HepG2 (cell line): ENCODE data around the gene GSK3A. TPM values are rescaled to one million over a fixed set of nuclear protein-coding genes. Genes with fewer than 3 reads are reported as not detected.

Experiments used
- ATAC-seq: fragments of 200-7000 bp; cut with Tn5 transposase; 3 replicates; pipeline ENCODE4 v1.9.1; 2020; ENCODE audit warnings: mild to moderate bottlenecking, moderate library complexity
- BruUV-seq: library from RNA; stranded (reverse); fragments of 400-500 nt; replicated peaks from 2 replicates; lab custom pipeline; 2021; lab: Mats Ljungman, UMichigan
- CTCF ChIA-PET: fragments of 300-600 bp; formaldehyde crosslinking; extraction: SDS; loops from one replicate; lab custom pipeline; 2021; ENCODE audit warnings: low total read pairs, inconsistent platforms, low intra/inter-chr PET ratio; lab: Yijun Ruan, JAX
- POLR2A ChIA-PET: fragments of 350-600 bp; sonication (Branson Sonifier 250); formaldehyde crosslinking; loops from one replicate; lab custom pipeline; 2020; ENCODE audit warnings: antibody characterized with exemption, inconsistent platforms; lab: Yijun Ruan, JAX
- DNase-seq: peaks from one replicate; pipeline ENCODE4 v3.0.0-alpha.2; 2015; ENCODE audit warnings: low spot score
- FAIRE-seq: peaks from 3 replicates; lab custom pipeline; 2011; peaks lifted over from hg19 to GRCh38; lab: Jason Lieb, UNC
- H2AFZ ChIP-seq: one replicate; pipeline ENCODE4 v1.6.1; 2011; ENCODE audit warnings: low read length, inconsistent platforms
- H3K27ac ChIP-seq: fragments of 300-600 bp; 3 replicates; pipeline ENCODE4 v1.8.0; 2011; ENCODE audit warnings: mixed run types, mild to moderate bottlenecking, mixed read lengths, low read length, inconsistent platforms; ENCODE audit not compliant: insufficient read depth; ENCODE audit errors: extremely low read length
- H3K27me3 ChIP-seq, 2 experiments: fragments of 200-600 bp in 1 of 2; 2 replicates in 1 of 2; 3 replicates in 1 of 2; pipeline versions ENCODE4 v1.6.0 to v1.8.0; 2011; ENCODE audit warnings: low read length in 2 of 2, mild to moderate bottlenecking in 2 of 2, moderate library complexity in 2 of 2, inconsistent platforms in 1 of 2; ENCODE audit not compliant: insufficient read depth in 2 of 2, control insufficient read depth in 1 of 2
- H3K36me3 ChIP-seq, 2 experiments: fragments of 200-600 bp in 1 of 2; replicated peaks in 1 of 2; 2 replicates in 1 of 2; 3 replicates in 1 of 2; pipeline versions ENCODE4 v1.5.1 to v1.8.0; 2011; ENCODE audit warnings: low read length in 2 of 2, inconsistent platforms in 1 of 2; ENCODE audit not compliant: insufficient read depth in 2 of 2, control insufficient read depth in 1 of 2
- H3K4me1 ChIP-seq: 2 replicates; pipeline ENCODE4 v1.5.1; 2012; ENCODE audit warnings: low read length, inconsistent platforms; ENCODE audit not compliant: insufficient read depth
- H3K4me2 ChIP-seq: 2 replicates; pipeline ENCODE4 v1.6.0; 2011; ENCODE audit warnings: low read depth, low read length, inconsistent platforms
- H3K4me3 ChIP-seq, 3 experiments: fragments of 200-600 bp in 1 of 3; sonication (generic), shearing (Covaris generic) in 1 of 3; replicated peaks in 1 of 3; 2 replicates each; pipeline ENCODE4 v1.5.1; 2011 to 2016; ENCODE audit warnings: low read length in 3 of 3, inconsistent platforms in 2 of 3, low read depth in 2 of 3, mild to moderate bottlenecking in 2 of 3, control low read depth in 1 of 3, mixed read lengths in 1 of 3; ENCODE audit not compliant: insufficient read depth in 1 of 3
- H3K79me2 ChIP-seq: one replicate; pipeline ENCODE4 v1.6.1; 2011; ENCODE audit warnings: low read length, inconsistent platforms; ENCODE audit not compliant: insufficient read depth
- H3K9ac ChIP-seq: 2 replicates; pipeline ENCODE4 v1.6.0; 2011; ENCODE audit warnings: mild to moderate bottlenecking, low read depth, low read length, inconsistent platforms; ENCODE audit not compliant: insufficient read depth
- H3K9me3 ChIP-seq: 2 replicates; pipeline ENCODE4 v1.5.1; 2012; ENCODE audit warnings: mild to moderate bottlenecking, low read length
- H4K20me1 ChIP-seq: 2 replicates; pipeline ENCODE4 v1.6.0; 2011; ENCODE audit warnings: inconsistent platforms, mild to moderate bottlenecking, low read length, moderate library complexity; ENCODE audit not compliant: insufficient read depth
- CBX1 ChIP-seq: IDR thresholded peaks from one replicate; pipeline ENCODE4 v1.6.1; 2016; ENCODE audit warnings: antibody characterized with exemption, low read depth
- CCAR2 ChIP-seq: fragments of 200-400 bp; formaldehyde crosslinking; optimal IDR thresholded peaks from 2 replicates; pipeline ENCODE3; 2018; ENCODE audit warnings: low read depth, mild to moderate bottlenecking, low read length, moderate library complexity
- ELF1 ChIP-seq: sonication (generic); formaldehyde crosslinking; IDR thresholded peaks from 2 replicates; pipeline ENCODE4 v1.4.0; 2020; ENCODE audit warnings: missing genetic modification reagents
- KLF9 ChIP-seq: IDR thresholded peaks from 2 replicates; pipeline ENCODE4 v1.6.1; 2016; ENCODE audit warnings: low read depth
- NCOA5 ChIP-seq: sonication (generic); formaldehyde crosslinking; IDR thresholded peaks from 2 replicates; pipeline ENCODE4 v1.4.0; 2020; ENCODE audit warnings: missing genetic modification reagents
- POLR2A ChIP-seq, 2 experiments: IDR thresholded peaks; 2 replicates each; pipeline ENCODE4 v1.6.1; 2011; ENCODE audit warnings: low read depth in 2 of 2, low read length in 2 of 2, mild to moderate bottlenecking in 1 of 2, moderate library complexity in 1 of 2; ENCODE audit not compliant: insufficient read depth in 1 of 2
- SP2 ChIP-seq: sonication (generic); formaldehyde crosslinking; IDR thresholded peaks from 2 replicates; pipeline ENCODE4 v1.5.1; 2020; ENCODE audit warnings: mild to moderate bottlenecking, missing genetic modification reagents
- SRF ChIP-seq: IDR thresholded peaks from 2 replicates; pipeline ENCODE4 v1.6.1; 2011; ENCODE audit warnings: mild to moderate bottlenecking, low read depth, low read length, moderate library complexity
- XRCC5 ChIP-seq: fragments of 200-400 bp; formaldehyde crosslinking; optimal IDR thresholded peaks from 2 replicates; pipeline ENCODE3; 2017; ENCODE audit warnings: mild to moderate bottlenecking, low read length
- YY1 ChIP-seq: IDR thresholded peaks from 2 replicates; pipeline ENCODE4 v1.6.1; 2011; ENCODE audit warnings: low read length, low read depth, moderate library complexity, mild to moderate bottlenecking; ENCODE audit not compliant: insufficient read depth, insufficient replicate concordance
- ZNF136 ChIP-seq: sonication (generic); formaldehyde crosslinking; IDR thresholded peaks from 2 replicates; pipeline ENCODE4 v1.8.1; 2022; ENCODE audit warnings: low read depth, mild to moderate bottlenecking, moderate library complexity, missing genetic modification reagents
- ZNF550 ChIP-seq: sonication (generic); formaldehyde crosslinking; IDR thresholded peaks from 2 replicates; pipeline ENCODE4 v1.4.0; 2020; ENCODE audit warnings: mild to moderate bottlenecking, missing genetic modification reagents, borderline replicate concordance
- ZNF792 ChIP-seq: IDR thresholded peaks from 2 replicates; pipeline ENCODE4 v1.6.1; 2016
- ZNF841 ChIP-seq: sonication (generic); formaldehyde crosslinking; IDR thresholded peaks from 2 replicates; pipeline ENCODE4 v1.8.1; 2023; ENCODE audit warnings: missing genetic modification reagents, borderline replicate concordance
- WGBS: methylation state at CpG from one replicate; pipeline ENCODE4 v1.1.6; 2017; ENCODE audit warnings: low lambda C conversion rate; 5-methylcytosine and 5-hydroxymethylcytosine counted together
- in situ Hi-C: cut with HindIII; loops from 2 replicates; pipeline ENCODE4 v1.10.0; 2017; ENCODE audit warnings: low pct_unique_long_range_greater_than_20kb; ENCODE audit not compliant: extremely low pct_ligation_motif_present
- intact Hi-C: fragments of 100-400 bp; cut with micrococcal nuclease; formaldehyde crosslinking; loops from one replicate; pipeline ENCODE4 v1.10.0; 2022; ENCODE audit not compliant: unreplicated experiment
- polyA plus RNA-seq, 8 experiments: library from polyadenylated mRNA; depleted of rRNA in 3 of 8; stranded (reverse) in 7 of 8; unstranded in 1 of 8; fragments of >200 nt; fragmentation: Illumina TruSeq in 4 of 8; extraction: Trizol in 4 of 8; gene quantifications; 2 replicates each; pipeline versions ENCODE4 v1.2.1 to v1.2.3, GENCODE V29; 2011 to 2016; ENCODE audit warnings: low read depth in 4 of 8, missing spikeins in 1 of 8, mixed read lengths in 1 of 8; ENCODE audit not compliant: insufficient read depth in 1 of 8
- total RNA-seq, 5 experiments: library from RNA; depleted of rRNA; stranded (reverse); fragments of >200 nt; fragmentation: Illumina TruSeq; extraction: Trizol; gene quantifications; 2 replicates each; pipeline ENCODE4 v1.2.3, GENCODE V29; 2016; ENCODE audit warnings: low read depth in 1 of 5
- TF ChIP-seq, protein P1 (sequence below): sonication (generic); formaldehyde crosslinking; IDR thresholded peaks from 2 replicates; pipeline ENCODE4 v1.8.0; 2022; ENCODE audit warnings: mild to moderate bottlenecking, missing genetic modification reagents
- TF ChIP-seq, protein P2 (sequence below): sonication (generic); formaldehyde crosslinking; IDR thresholded peaks from 2 replicates; pipeline ENCODE4 v1.4.0; 2020; ENCODE audit warnings: missing genetic modification reagents, mild to moderate bottlenecking, borderline replicate concordance
- TF ChIP-seq, protein P3 (sequence below): IDR thresholded peaks from 2 replicates; pipeline ENCODE4 v1.6.1; 2012; ENCODE audit warnings: low read length, improper control_type of control experiment
- TF ChIP-seq, protein P4 (sequence below): sonication (generic); formaldehyde crosslinking; IDR thresholded peaks from 2 replicates; pipeline ENCODE4 v1.5.0; 2020; ENCODE audit warnings: missing genetic modification reagents

Gene GSK3A
- total and polyA plus RNA-seq, 2 of the 13 experiments (the other 11 are each of a cell fraction or from before 2014, with no cell fraction given) = 16.9 to 52.5 TPM

DNA sequence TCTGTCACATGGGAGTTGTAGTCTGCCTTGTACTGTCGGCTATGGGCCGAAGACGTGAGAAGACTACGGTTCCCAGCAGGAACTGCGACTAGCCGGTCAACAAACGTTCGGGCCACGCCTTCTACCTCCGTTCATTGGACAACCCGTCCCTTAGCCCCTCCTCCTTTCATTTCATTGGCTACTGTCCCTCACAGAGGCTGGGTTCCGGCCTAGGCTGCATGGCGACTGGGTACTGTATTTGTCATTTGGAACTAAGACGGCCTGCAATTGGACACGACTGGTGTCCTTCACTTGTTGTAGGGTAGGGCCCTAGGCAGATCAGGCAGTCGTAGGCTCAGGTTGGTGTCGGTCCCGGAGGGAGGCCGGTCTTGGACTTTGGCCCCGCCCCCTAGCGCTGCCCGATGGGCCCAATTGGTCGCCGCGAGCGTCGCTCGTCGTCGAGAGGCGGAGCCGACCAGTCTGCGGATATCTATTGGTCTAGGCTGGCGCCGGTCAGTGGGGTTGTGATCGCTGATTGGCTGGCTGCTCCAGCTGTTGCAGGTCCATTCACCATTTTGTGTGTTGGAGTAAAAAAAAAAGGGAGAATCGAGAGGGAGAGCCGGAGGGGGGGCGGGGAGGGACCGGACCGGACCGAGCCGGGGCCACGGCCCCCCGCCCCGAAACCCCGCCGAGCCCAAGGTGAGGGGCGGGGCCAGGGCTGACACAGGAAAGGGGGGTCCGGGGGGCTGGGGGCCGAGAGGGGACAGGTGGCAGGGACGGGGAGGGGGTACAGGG is 26.5 kb upstream of the GSK3A start, which contains the start of gene CIC:
Gene CIC, plus strand, starts transcription at position 549 of the 774 bp plus-strand sequence. CDS start 2,532 bp downstream, outside the sequence.
- Histone ChIP-seq H3K9ac (peak within 1 kb of the TSS; percentile 97), H3K27me3 (no peaks in the 10 kb centered on the region; a peak in 1 of 5 replicates), H3K36me3 (peaks cover 2 to 11% of the 10 kb centered on the region in 2 experiments; a peak in 3 of 5 replicates), H3K79me2 (peaks cover 19% of the 10 kb centered on the region), H2AFZ (peak within 1 kb of the TSS; percentile 71), H3K9me3 (no peaks in the 10 kb centered on the region), H3K4me2 (peak within 1 kb of the TSS; percentile 99), H3K4me1 (peaks cover 29% of the 10 kb centered on the region), H3K27ac (peak within 1 kb of the TSS; percentile 96), H4K20me1 (no peaks in the 10 kb centered on the region), H3K4me3 (peak within 1 kb of the TSS; percentile 75 to 81 (median 81))
- in situ Hi-C loops (no loop called here), intact Hi-C loops (loop anchor here (1.0 kb wide), 3 partner anchors 12 to 25 kb away; no protein-coding TSS in a partner anchor)
- ChIA-PET CTCF (no interaction called here), POLR2A (interaction anchor here (0.7 to 3.2 kb wide), 6 partner anchors 12 to 49 kb away, joined by 3 to 44 read pairs (median 4); partner anchors contain the start of gene ZNF526)
- DNase-seq (peak; percentile 100), ATAC-seq (peak; percentile 94), FAIRE-seq (peak; percentile 99)
- WGBS = 2% methylated on average over 39 of the region's 52 CpGs
- TSS peak; percentile 95 for BruUV-seq
- TF ChIP-seq, protein P1, sequence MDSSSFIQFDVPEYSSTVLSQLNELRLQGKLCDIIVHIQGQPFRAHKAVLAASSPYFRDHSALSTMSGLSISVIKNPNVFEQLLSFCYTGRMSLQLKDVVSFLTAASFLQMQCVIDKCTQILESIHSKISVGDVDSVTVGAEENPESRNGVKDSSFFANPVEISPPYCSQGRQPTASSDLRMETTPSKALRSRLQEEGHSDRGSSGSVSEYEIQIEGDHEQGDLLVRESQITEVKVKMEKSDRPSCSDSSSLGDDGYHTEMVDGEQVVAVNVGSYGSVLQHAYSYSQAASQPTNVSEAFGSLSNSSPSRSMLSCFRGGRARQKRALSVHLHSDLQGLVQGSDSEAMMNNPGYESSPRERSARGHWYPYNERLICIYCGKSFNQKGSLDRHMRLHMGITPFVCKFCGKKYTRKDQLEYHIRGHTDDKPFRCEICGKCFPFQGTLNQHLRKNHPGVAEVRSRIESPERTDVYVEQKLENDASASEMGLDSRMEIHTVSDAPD (CRISPR knock-in tag) = no peak
- peak; percentile 74 for TF ChIP-seq ELF1 (CRISPR knock-in tag)
- TF ChIP-seq ZNF841 (CRISPR knock-in tag) = no peak
- no peak for TF ChIP-seq ZNF550 (CRISPR knock-in tag)
- TF ChIP-seq KLF9 (CRISPR knock-in tag) = 0 out of 2 replicates have a peak, but pooled peaks have one; percentile 21
- 0 out of 4 replicates have a peak, but pooled peaks of 1 of the 2 experiments have one; percentile 1 for TF ChIP-seq POLR2A (IDR thresholded peaks at IDR 0.05; ENCODE audit: insufficient read depth in 1 of 2, low read depth in 2 of 2, low read length in 2 of 2)
- TF ChIP-seq ZNF792 (CRISPR knock-in tag) = no peak
- peak; percentile 88 for TF ChIP-seq YY1
- 0 out of 2 replicates have a peak, but pooled peaks have one; percentile 24 for TF ChIP-seq SRF
- TF ChIP-seq XRCC5 = no peak
- TF ChIP-seq, protein P2, sequence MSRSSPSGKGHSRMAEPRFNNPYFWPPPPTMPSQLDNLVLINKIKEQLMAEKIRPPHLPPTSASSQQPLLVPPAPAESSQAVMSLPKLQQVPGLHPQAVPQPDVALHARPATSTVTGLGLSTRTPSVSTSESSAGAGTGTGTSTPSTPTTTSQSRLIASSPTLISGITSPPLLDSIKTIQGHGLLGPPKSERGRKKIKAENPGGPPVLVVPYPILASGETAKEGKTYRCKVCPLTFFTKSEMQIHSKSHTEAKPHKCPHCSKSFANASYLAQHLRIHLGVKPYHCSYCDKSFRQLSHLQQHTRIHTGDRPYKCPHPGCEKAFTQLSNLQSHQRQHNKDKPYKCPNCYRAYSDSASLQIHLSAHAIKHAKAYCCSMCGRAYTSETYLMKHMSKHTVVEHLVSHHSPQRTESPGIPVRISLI (CRISPR knock-in tag) = peak; percentile 97
- TF ChIP-seq ZNF136 (CRISPR knock-in tag) = no peak
- TF ChIP-seq CBX1 = no peak
- peak; percentile 97 for TF ChIP-seq SP2 (CRISPR knock-in tag)
- TF ChIP-seq, protein P3, sequence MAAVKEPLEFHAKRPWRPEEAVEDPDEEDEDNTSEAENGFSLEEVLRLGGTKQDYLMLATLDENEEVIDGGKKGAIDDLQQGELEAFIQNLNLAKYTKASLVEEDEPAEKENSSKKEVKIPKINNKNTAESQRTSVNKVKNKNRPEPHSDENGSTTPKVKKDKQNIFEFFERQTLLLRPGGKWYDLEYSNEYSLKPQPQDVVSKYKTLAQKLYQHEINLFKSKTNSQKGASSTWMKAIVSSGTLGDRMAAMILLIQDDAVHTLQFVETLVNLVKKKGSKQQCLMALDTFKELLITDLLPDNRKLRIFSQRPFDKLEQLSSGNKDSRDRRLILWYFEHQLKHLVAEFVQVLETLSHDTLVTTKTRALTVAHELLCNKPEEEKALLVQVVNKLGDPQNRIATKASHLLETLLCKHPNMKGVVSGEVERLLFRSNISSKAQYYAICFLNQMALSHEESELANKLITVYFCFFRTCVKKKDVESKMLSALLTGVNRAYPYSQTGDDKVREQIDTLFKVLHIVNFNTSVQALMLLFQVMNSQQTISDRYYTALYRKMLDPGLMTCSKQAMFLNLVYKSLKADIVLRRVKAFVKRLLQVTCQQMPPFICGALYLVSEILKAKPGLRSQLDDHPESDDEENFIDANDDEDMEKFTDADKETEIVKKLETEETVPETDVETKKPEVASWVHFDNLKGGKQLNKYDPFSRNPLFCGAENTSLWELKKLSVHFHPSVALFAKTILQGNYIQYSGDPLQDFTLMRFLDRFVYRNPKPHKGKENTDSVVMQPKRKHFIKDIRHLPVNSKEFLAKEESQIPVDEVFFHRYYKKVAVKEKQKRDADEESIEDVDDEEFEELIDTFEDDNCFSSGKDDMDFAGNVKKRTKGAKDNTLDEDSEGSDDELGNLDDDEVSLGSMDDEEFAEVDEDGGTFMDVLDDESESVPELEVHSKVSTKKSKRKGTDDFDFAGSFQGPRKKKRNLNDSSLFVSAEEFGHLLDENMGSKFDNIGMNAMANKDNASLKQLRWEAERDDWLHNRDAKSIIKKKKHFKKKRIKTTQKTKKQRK = peak; percentile 96
- no peak for TF ChIP-seq NCOA5
- TF ChIP-seq, protein P4, sequence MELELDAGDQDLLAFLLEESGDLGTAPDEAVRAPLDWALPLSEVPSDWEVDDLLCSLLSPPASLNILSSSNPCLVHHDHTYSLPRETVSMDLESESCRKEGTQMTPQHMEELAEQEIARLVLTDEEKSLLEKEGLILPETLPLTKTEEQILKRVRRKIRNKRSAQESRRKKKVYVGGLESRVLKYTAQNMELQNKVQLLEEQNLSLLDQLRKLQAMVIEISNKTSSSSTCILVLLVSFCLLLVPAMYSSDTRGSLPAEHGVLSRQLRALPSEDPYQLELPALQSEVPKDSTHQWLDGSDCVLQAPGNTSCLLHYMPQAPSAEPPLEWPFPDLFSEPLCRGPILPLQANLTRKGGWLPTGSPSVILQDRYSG = no peak
- no peak for TF ChIP-seq CCAR2
